ENCODE results near the gene WDR47. TPM values are rescaled to one million over a fixed set of nuclear protein-coding genes. Genes with fewer than 3 reads are reported as not detected.

WDR47 gene
- total RNA-seq, 1 experiment from 2014 or later, result 16.1 TPM

DNA sequence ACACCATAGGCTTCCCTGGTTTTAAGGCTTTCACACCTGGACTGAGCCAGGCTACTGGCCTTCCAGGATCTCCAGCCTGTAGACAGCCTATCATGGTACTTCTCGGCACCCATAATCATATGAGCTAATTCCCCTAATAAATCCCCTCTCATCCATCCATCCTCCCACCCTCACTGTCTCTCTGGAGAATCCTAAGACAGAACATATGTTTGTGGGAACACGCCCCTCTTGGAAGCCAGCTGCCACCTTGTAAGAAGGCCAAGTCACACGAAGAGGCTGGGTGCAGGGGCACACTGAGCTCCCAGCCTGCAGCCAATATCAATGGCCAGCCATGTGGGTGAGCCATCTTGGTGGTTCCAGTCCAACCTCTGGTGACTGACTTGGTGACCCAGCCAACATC lies 86.0 kb downstream of the WDR47 start:
- ChIA-PET POLR2A (interaction anchor here (0.7 to 0.9 kb wide), 2 partner anchors 11 to 12 kb away, joined by 3 to 7 read pairs; no protein-coding TSS in a partner anchor), CTCF (interaction anchor here (0.9 kb wide), 1 partner anchor 51 kb away, joined by 4 read pairs; no protein-coding TSS in a partner anchor)
- intact Hi-C loops (cut with micrococcal nuclease), result no loop called here
- H3K9me3 Mint-ChIP-seq (ENCODE audit: unreplicated experiment), result no peaks in the 10 kb centered on the region
- H3K36me3 Mint-ChIP-seq (ENCODE audit: insufficient read depth, unreplicated experiment), result peaks cover 30% of the 10 kb centered on the region
- BruUV-seq (replicated peaks), result no TSS peak
- peaks cover 20% of the 10 kb centered on the region for H3K4me1 Mint-ChIP-seq (ENCODE audit: insufficient read depth, unreplicated experiment)
- DNase-seq (ENCODE audit: unreplicated experiment), result no peak
- no peak for TF ChIP-seq CTCF (IDR thresholded peaks at IDR 0.05; ENCODE audit: unreplicated experiment)
- H3K4me3 Mint-ChIP-seq (ENCODE audit: unreplicated experiment), result no peak overlapping the region
- H3K27me3 Mint-ChIP-seq (ENCODE audit: insufficient read depth, unreplicated experiment), result no peaks in the 10 kb centered on the region
- no peak overlapping the region for H3K27ac Mint-ChIP-seq (ENCODE audit: low read depth, unreplicated experiment)

DNA sequence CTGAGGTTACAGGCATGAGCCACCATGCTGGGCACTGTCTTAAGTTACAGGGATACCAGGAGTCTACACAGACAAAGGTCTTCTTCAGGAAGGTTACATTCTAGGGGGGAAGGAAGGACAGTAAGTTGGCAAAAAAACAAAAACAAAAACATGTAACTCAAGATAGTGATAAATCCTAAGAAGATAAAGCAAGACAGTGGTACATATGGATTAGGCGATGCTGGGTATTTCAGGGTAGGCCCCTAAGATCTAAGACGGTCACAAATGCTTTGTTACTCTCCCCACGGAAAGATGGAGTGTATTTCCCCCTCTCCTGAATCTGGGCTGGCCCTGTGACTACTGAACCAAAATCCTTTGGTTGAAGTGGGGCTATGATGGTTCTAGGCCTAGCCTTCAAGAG lies 86.8 kb downstream of the WDR47 start:
- Mint-ChIP-seq H3K27ac (ENCODE audit: low read depth, unreplicated experiment) (no peak overlapping the region), H3K4me3 (ENCODE audit: unreplicated experiment) (no peak overlapping the region), H3K4me1 (ENCODE audit: insufficient read depth, unreplicated experiment) (peaks cover 13% of the 10 kb centered on the region), H3K9me3 (ENCODE audit: unreplicated experiment) (no peaks in the 10 kb centered on the region), H3K27me3 (ENCODE audit: insufficient read depth, unreplicated experiment) (no peaks in the 10 kb centered on the region), H3K36me3 (ENCODE audit: insufficient read depth, unreplicated experiment) (peaks cover 30% of the 10 kb centered on the region)
- ChIA-PET CTCF (interaction anchor here (0.9 kb wide), 1 partner anchor 52 kb away, joined by 4 read pairs; no protein-coding TSS in a partner anchor), POLR2A (interaction anchor here (0.7 kb wide), 1 partner anchor 13 kb away, joined by 3 read pairs; no protein-coding TSS in a partner anchor)
- TF ChIP-seq CTCF (IDR thresholded peaks at IDR 0.05; ENCODE audit: unreplicated experiment), result no peak
- BruUV-seq (replicated peaks), result no TSS peak
- intact Hi-C loops (cut with micrococcal nuclease), result no loop called here
- no peak for DNase-seq (ENCODE audit: unreplicated experiment)

DNA sequence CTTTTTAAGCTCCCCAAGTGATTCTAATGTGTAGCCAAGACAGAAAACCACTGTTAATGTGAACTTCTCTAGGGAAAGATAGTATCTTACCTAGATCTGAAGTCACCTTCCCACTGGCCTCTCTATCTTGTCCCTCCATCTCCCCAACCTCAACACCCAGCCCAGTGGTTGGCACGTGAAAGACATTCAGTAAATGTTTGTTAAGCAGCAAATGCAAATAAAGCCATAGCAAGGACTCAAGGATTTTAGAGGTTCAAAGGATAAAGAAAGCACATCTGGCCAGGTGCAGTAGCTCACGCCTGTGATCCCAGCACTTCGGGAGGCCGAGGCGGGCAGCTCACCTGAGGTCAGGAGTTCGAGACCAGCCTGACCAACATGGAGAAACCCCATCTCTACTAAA lies 88.5 kb downstream of the WDR47 start:
- Mint-ChIP-seq H3K4me1 (ENCODE audit: insufficient read depth, unreplicated experiment) (peaks cover 17% of the 10 kb centered on the region), H3K9me3 (ENCODE audit: unreplicated experiment) (no peaks in the 10 kb centered on the region), H3K36me3 (ENCODE audit: insufficient read depth, unreplicated experiment) (peaks cover 28% of the 10 kb centered on the region), H3K27ac (ENCODE audit: low read depth, unreplicated experiment) (no peak overlapping the region), H3K27me3 (ENCODE audit: insufficient read depth, unreplicated experiment) (no peaks in the 10 kb centered on the region), H3K4me3 (ENCODE audit: unreplicated experiment) (no peak overlapping the region)
- BruUV-seq (replicated peaks), result no TSS peak
- intact Hi-C loops (cut with micrococcal nuclease), result no loop called here
- TF ChIP-seq CTCF (IDR thresholded peaks at IDR 0.05; ENCODE audit: unreplicated experiment), result no peak
- DNase-seq (ENCODE audit: unreplicated experiment), result no peak
- POLR2A ChIA-PET, result interaction anchor here (0.7 to 1.8 kb wide), 3 partner anchors 9 to 158 kb away, joined by 3 to 6 read pairs (median 4); partner anchors contain the start of gene CLCC1
- CTCF ChIA-PET, result interaction anchor here (0.6 to 1.6 kb wide), 4 partner anchors 9 to 285 kb away, joined by 3 to 5 read pairs (median 4); no protein-coding TSS in a partner anchor

DNA sequence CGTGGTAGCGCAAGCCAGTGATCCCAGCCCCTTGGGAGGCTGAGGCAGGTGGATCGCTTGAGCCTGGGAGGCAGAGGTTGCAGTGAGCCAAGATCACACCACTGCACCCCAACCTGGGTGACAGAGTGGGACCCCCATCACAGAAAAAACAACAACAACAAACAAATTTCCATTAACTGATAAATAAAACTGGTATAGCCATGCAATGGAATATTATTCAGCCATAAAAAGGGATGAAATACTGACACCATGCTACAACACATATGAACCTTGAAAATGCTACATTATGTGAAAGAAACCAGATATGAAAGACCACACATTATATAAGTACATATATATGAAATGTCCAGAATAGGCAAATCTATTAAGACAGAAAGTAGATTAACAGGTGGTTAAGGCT lies 90.7 kb downstream of the WDR47 start:
- ChIA-PET CTCF (interaction anchor here (0.7 to 1.3 kb wide), 2 partner anchors 10 to 160 kb away, joined by 3 to 4 read pairs; no protein-coding TSS in a partner anchor), POLR2A (interaction anchor here (1.1 kb wide), 2 partner anchors 10 to 146 kb away, joined by 4 read pairs; no protein-coding TSS in a partner anchor)
- intact Hi-C loops (cut with micrococcal nuclease), result no loop called here
- H3K4me3 Mint-ChIP-seq (ENCODE audit: unreplicated experiment), result no peak overlapping the region
- H3K27ac Mint-ChIP-seq (ENCODE audit: low read depth, unreplicated experiment), result no peak overlapping the region
- H3K4me1 Mint-ChIP-seq (ENCODE audit: insufficient read depth, unreplicated experiment), result peaks cover 17% of the 10 kb centered on the region
- TF ChIP-seq CTCF (IDR thresholded peaks at IDR 0.05; ENCODE audit: unreplicated experiment), result no peak
- H3K36me3 Mint-ChIP-seq (ENCODE audit: insufficient read depth, unreplicated experiment), result peaks cover 45% of the 10 kb centered on the region
- DNase-seq (ENCODE audit: unreplicated experiment), result no peak
- BruUV-seq (replicated peaks), result no TSS peak
- H3K9me3 Mint-ChIP-seq (ENCODE audit: unreplicated experiment), result no peaks in the 10 kb centered on the region
- no peaks in the 10 kb centered on the region for H3K27me3 Mint-ChIP-seq (ENCODE audit: insufficient read depth, unreplicated experiment)
